K562 (cell line): ENCODE results near the gene CRHR1. TPM values are rescaled to one million over a fixed set of nuclear protein-coding genes. Genes with fewer than 3 reads are reported as not detected.

Experiments used
- ATAC-seq: fragments of 200-7000 bp; cut with Tn5 transposase; 3 replicates; pipeline ENCODE4 v1.9.1; 2020; ENCODE audit warnings: moderate library complexity
- BruUV-seq: library from RNA; stranded (reverse); fragments of 400-500 nt; replicated peaks from 2 replicates; lab custom pipeline; 2021; lab: Mats Ljungman, UMichigan
- CTCF ChIA-PET: fragments of 300-600 bp; formaldehyde crosslinking; extraction: SDS; loops from one replicate; lab custom pipeline; 2021; ENCODE audit warnings: low intra/inter-chr PET ratio; lab: Yijun Ruan, JAX
- POLR2A ChIA-PET: fragments of 300-600, 350-650 bp; sonication (Branson Sonifier 250); formaldehyde crosslinking; extraction: SDS; loops from one replicate; lab custom pipeline; 2021; ENCODE audit warnings: antibody characterized with exemption, inconsistent platforms; lab: Yijun Ruan, JAX
- DNase-seq, 4 experiments: peaks; one replicate each; pipeline versions ENCODE4 v3.0.0 to v3.0.0-alpha.2; 2011 to 2018; ENCODE audit warnings: low spot score in 3 of 4, mixed read lengths in 3 of 4; ENCODE audit errors: extremely low read depth in 1 of 4
- FAIRE-seq: peaks from 2 replicates; lab custom pipeline; 2011; peaks lifted over from hg19 to GRCh38; lab: Jason Lieb, UNC
- H2AFZ ChIP-seq: 2 replicates; pipeline ENCODE4 v1.6.0; 2011; ENCODE audit warnings: low read depth, low read length, control low read depth, inconsistent platforms
- H3K27ac ChIP-seq: fragments of 200-600 bp; 3 replicates; pipeline ENCODE4 v1.8.0; 2011; ENCODE audit warnings: low read depth, mild to moderate bottlenecking, control low read depth, inconsistent platforms, low read length, moderate library complexity, mixed read lengths; ENCODE audit errors: extremely low read depth
- H3K27me3 ChIP-seq, 2 experiments: fragments of 300-600 bp in 1 of 2; 2 replicates in 1 of 2; 3 replicates in 1 of 2; pipeline versions ENCODE4 v1.6.0 to v1.8.0; 2011; ENCODE audit warnings: inconsistent platforms in 2 of 2, low read length in 2 of 2, mild to moderate bottlenecking in 1 of 2, mixed read lengths in 1 of 2, moderate library complexity in 1 of 2; ENCODE audit not compliant: control insufficient read depth in 2 of 2, insufficient read depth in 2 of 2
- H3K36me3 ChIP-seq: fragments of 300-600 bp; 3 replicates; pipeline ENCODE4 v1.8.0; 2011; ENCODE audit warnings: mild to moderate bottlenecking, low read length, inconsistent platforms; ENCODE audit not compliant: control insufficient read depth, insufficient read depth
- H3K4me1 ChIP-seq, 2 experiments: fragments of 200-600 bp in 1 of 2; replicated peaks in 1 of 2; 2 replicates in 1 of 2; 3 replicates in 1 of 2; pipeline versions ENCODE4 v1.5.1 to v1.8.0; 2011; ENCODE audit warnings: inconsistent platforms in 2 of 2, low read length in 2 of 2, mild to moderate bottlenecking in 1 of 2, mixed read lengths in 1 of 2, moderate library complexity in 1 of 2; ENCODE audit not compliant: control insufficient read depth in 2 of 2, insufficient read depth in 2 of 2
- H3K4me2 ChIP-seq: 2 replicates; pipeline ENCODE4 v1.6.1; 2011; ENCODE audit warnings: low read length, control low read depth, inconsistent platforms, mixed read lengths; ENCODE audit not compliant: insufficient read depth
- H3K4me3 ChIP-seq: fragments of 200-600 bp; sonication (generic), shearing (Covaris generic); 2 replicates; pipeline ENCODE4 v1.5.1; 2016; ENCODE audit warnings: control low read depth, inconsistent platforms
- H3K79me2 ChIP-seq: fragments of 200-600 bp; 3 replicates; pipeline ENCODE4 v1.8.0; 2011; ENCODE audit warnings: low read length, inconsistent platforms; ENCODE audit not compliant: control insufficient read depth, insufficient read depth
- H3K9ac ChIP-seq, 2 experiments: 2 replicates each; pipeline versions ENCODE4 v1.6.0 to v1.6.1; 2011; ENCODE audit warnings: low read depth in 2 of 2, low read length in 2 of 2, control low read depth in 1 of 2, inconsistent platforms in 1 of 2, mild to moderate bottlenecking in 1 of 2, mixed read lengths in 1 of 2; ENCODE audit not compliant: insufficient read depth in 1 of 2
- H3K9me1 ChIP-seq: one replicate; pipeline ENCODE4 v1.6.0; 2011; ENCODE audit warnings: inconsistent platforms, mild to moderate bottlenecking, low read length, moderate library complexity; ENCODE audit not compliant: control insufficient read depth, insufficient read depth
- H3K9me3 ChIP-seq: replicated peaks from 2 replicates; pipeline ENCODE4 v1.5.1; 2011; ENCODE audit warnings: low read depth, low read length, inconsistent platforms; ENCODE audit not compliant: control insufficient read depth, insufficient read depth
- H4K20me1 ChIP-seq: replicated peaks from 2 replicates; pipeline ENCODE4 v1.6.1; 2011; ENCODE audit warnings: low read length, inconsistent platforms, mixed read lengths; ENCODE audit not compliant: control insufficient read depth, insufficient read depth
- CEBPB ChIP-seq: fragments of 450-650 bp; IDR thresholded peaks from 2 replicates; pipeline ENCODE4 v1.6.1; 2016; ENCODE audit warnings: missing genetic modification characterization, missing compliant biosample characterization
- CEBPG ChIP-seq, 3 experiments: fragments of 200-800 bp in 1 of 3; sonication (Bioruptor generic) in 1 of 3; sonication (generic) in 1 of 3; formaldehyde crosslinking in 1 of 3; IDR thresholded peaks in 2 of 3; conservative IDR thresholded peaks in 1 of 3; 2 replicates each; pipeline versions ENCODE4 v1.6.1 to v1.8.0; 2016 to 2022; ENCODE audit warnings: missing compliant biosample characterization in 2 of 3, missing genetic modification characterization in 2 of 3, mild to moderate bottlenecking in 1 of 3, missing genetic modification reagents in 1 of 3
- CHD7 ChIP-seq: fragments of 200-600 bp; sonication (generic); IDR thresholded peaks from one replicate; pipeline ENCODE4 v1.6.1; 2012; ENCODE audit warnings: mild to moderate bottlenecking, low read depth, low read length, inconsistent platforms
- FOSL1 ChIP-seq: fragments of 200-800 bp; sonication (Bioruptor generic); conservative IDR thresholded peaks from 2 replicates; pipeline ENCODE4 v1.6.1; 2016; ENCODE audit warnings: missing genetic modification characterization, missing compliant biosample characterization
- RAD51 ChIP-seq: fragments of 450-650 bp; IDR thresholded peaks from 2 replicates; pipeline ENCODE4 v1.7.1; 2016; ENCODE audit warnings: low read depth, mild to moderate bottlenecking, borderline replicate concordance
- WGBS: fragments of 100-300 bp; shearing (Covaris generic); methylation state at CpG from one replicate; pipeline ENCODE4 v1.1.6; 2016; ENCODE audit warnings: low coverage, mixed read lengths; ENCODE audit not compliant: insufficient coverage; ENCODE audit errors: missing lambda C conversion rate; 5-methylcytosine and 5-hydroxymethylcytosine counted together
- in situ Hi-C: fragments of 300-500 bp; cut with MboI; formaldehyde crosslinking; loops from 4 replicates; pipeline ENCODE4 v1.15.0; 2018; ENCODE audit warnings: inconsistent platforms, mixed read lengths
- intact Hi-C: fragments of 100-400 bp; cut with micrococcal nuclease; formaldehyde crosslinking; loops from 2 replicates; pipeline ENCODE4 v1.14.2; 2022
- polyA plus RNA-seq, 8 experiments: library from polyadenylated mRNA; depleted of rRNA in 4 of 8; stranded (reverse) in 5 of 8; unstranded in 3 of 8; fragments of >200 nt; fragmentation: Nextera tagmentation in 2 of 8; fragmentation: Illumina TruSeq in 1 of 8; extraction: Ambion mirVana in 2 of 8; extraction: Trizol in 1 of 8; gene quantifications; 2 replicates each; pipeline versions ENCODE4 v1.2.1 to v1.2.3, GENCODE V29; 2011 to 2014; ENCODE audit warnings: inconsistent platforms in 1 of 8, missing spikeins in 1 of 8
- total RNA-seq, 7 experiments: library from RNA; depleted of rRNA in 6 of 7; stranded (reverse); fragments of >200 nt in 6 of 7; fragmentation: Illumina TruSeq in 2 of 7; extraction: Trizol in 2 of 7; gene quantifications; 2 replicates each; pipeline versions ENCODE4 v1.2.1 to v1.2.3, GENCODE V29; 2011 to 2021; ENCODE audit warnings: low replicate concordance in 1 of 7

The CRHR1 gene
- total and polyA plus RNA-seq, 9 of the 15 experiments (the other 6 are each of a cell fraction or from before 2014, with no cell fraction given): 0.05 TPM; not detected in 8

GRCh38 chr17:45868276-45868675 lies 84.2 kb downstream of the CRHR1 start:
- Histone ChIP-seq H2AFZ (peak overlapping the region; percentile 60; the same call in 1 of the 2 replicates), H3K27ac (no peak overlapping the region), H3K9me1 (no peaks in the 10 kb centered on the region), H3K4me2 (no peak overlapping the region), H3K4me3 (no peak overlapping the region), H4K20me1 (no peaks in the 10 kb centered on the region), H3K27me3 (peaks cover 11 to 28% of the 10 kb centered on the region in 2 experiments; a peak in 3 of 5 replicates), H3K36me3 (no peaks in the 10 kb centered on the region), H3K4me1 (peaks cover 3 to 11% of the 10 kb centered on the region in 2 experiments; a peak in 2 of 5 replicates), H3K9ac (no peak overlapping the region), H3K9me3 (no peaks in the 10 kb centered on the region), H3K79me2 (no peaks in the 10 kb centered on the region)
- FAIRE-seq: no peak
- intact Hi-C loops (no loop called here), in situ Hi-C loops (no loop called here)
- BruUV-seq: no TSS peak
- DNase-seq: no peak
- POLR2A ChIA-PET: no interaction called here
- TF ChIP-seq CEBPG (CRISPR knock-in tag; IDR thresholded peaks at IDR 0.05) (no peak), CEBPG (tag; conservative IDR thresholded peaks at IDR 0.05 in 1 of 2, IDR thresholded peaks at IDR 0.05 in 1 of 2) (peak in 1 of 2 experiments; percentile 71; a peak in 2 of 4 replicates), RAD51 (no peak), FOSL1 (peak; percentile 39), CEBPB (tag) (peak; percentile 20; the same call in 1 of the 2 replicates), CHD7 (no peak)
- ATAC-seq: no peak
- WGBS: 46% methylated on average over 5 of the region's 5 CpGs
- CTCF ChIA-PET: no interaction called here
